Osteocyte (in vitro differentiated cells): Measurements from ENCODE around the gene SNRPA. TPM values are rescaled to one million over a fixed set of nuclear protein-coding genes. Genes with fewer than 3 reads are reported as not detected.

Experiments used
- DNase-seq: peaks from one replicate; pipeline ENCODE4 v3.0.0; 2021; ENCODE audit warnings: mixed read lengths; ENCODE audit not compliant: unreplicated experiment; ENCODE audit errors: extremely low spot score
- H3K27ac Mint-ChIP-seq: one replicate; pipeline ENCODE4 v1.8.0; 2021; ENCODE audit warnings: mild to moderate bottlenecking, mixed read lengths; ENCODE audit not compliant: unreplicated experiment
- H3K27me3 Mint-ChIP-seq: one replicate; pipeline ENCODE4 v1.8.0; 2021; ENCODE audit warnings: mixed read lengths; ENCODE audit not compliant: unreplicated experiment
- H3K36me3 Mint-ChIP-seq: one replicate; pipeline ENCODE4 v1.8.0; 2021; ENCODE audit warnings: mixed read lengths; ENCODE audit not compliant: unreplicated experiment
- H3K4me1 Mint-ChIP-seq: one replicate; pipeline ENCODE4 v1.8.0; 2021; ENCODE audit warnings: mixed read lengths; ENCODE audit not compliant: unreplicated experiment
- H3K4me3 Mint-ChIP-seq: one replicate; pipeline ENCODE4 v1.8.0; 2021; ENCODE audit warnings: mild to moderate bottlenecking, moderate library complexity, mixed read lengths; ENCODE audit not compliant: unreplicated experiment
- H3K9me3 Mint-ChIP-seq: one replicate; pipeline ENCODE4 v1.8.0; 2021; ENCODE audit warnings: mixed read lengths; ENCODE audit not compliant: unreplicated experiment
- total RNA-seq: library from RNA; stranded (reverse); gene quantifications from 2 replicates; pipeline ENCODE4 v1.2.1, GENCODE V29; 2021
- TF ChIP-seq, protein P1 (sequence below): fragments of 200-600 bp; sonication (generic); IDR thresholded peaks from 2 replicates; pipeline ENCODE4 v1.5.0; 2021; ENCODE audit warnings: antibody characterized with exemption, mild to moderate bottlenecking, moderate library complexity

SNRPA gene
- total RNA-seq, 1 donor from 2014 or later = 53.2 TPM

DNA sequence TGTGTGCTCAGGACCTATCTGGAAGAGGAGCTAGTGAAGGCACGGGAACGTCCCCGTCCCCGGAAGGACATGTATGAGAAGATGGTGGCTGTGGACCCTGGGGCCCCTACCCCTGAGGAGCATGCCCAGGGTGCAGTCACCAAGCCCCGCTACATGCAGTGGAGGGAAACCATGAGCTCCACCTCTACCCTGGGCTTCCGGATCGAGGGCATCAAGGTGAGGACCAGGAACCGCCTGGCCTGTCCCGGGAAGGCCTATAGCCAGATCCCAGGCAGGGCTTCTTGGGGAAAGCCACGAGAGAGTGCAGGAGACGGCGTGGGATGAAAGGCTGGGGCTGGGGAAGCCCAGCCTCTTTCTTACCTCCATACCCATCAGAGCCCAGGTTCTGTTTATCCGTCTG is 17.9 kb upstream of the SNRPA start:
- H3K36me3 Mint-ChIP-seq = peaks cover 45% of the 10 kb centered on the region
- no peaks in the 10 kb centered on the region for H3K9me3 Mint-ChIP-seq
- no peak overlapping the region for H3K4me3 Mint-ChIP-seq
- DNase-seq = no peak
- H3K27ac Mint-ChIP-seq = no peak overlapping the region
- H3K4me1 Mint-ChIP-seq = no peaks in the 10 kb centered on the region
- no peaks in the 10 kb centered on the region for H3K27me3 Mint-ChIP-seq
- TF ChIP-seq, protein P1, sequence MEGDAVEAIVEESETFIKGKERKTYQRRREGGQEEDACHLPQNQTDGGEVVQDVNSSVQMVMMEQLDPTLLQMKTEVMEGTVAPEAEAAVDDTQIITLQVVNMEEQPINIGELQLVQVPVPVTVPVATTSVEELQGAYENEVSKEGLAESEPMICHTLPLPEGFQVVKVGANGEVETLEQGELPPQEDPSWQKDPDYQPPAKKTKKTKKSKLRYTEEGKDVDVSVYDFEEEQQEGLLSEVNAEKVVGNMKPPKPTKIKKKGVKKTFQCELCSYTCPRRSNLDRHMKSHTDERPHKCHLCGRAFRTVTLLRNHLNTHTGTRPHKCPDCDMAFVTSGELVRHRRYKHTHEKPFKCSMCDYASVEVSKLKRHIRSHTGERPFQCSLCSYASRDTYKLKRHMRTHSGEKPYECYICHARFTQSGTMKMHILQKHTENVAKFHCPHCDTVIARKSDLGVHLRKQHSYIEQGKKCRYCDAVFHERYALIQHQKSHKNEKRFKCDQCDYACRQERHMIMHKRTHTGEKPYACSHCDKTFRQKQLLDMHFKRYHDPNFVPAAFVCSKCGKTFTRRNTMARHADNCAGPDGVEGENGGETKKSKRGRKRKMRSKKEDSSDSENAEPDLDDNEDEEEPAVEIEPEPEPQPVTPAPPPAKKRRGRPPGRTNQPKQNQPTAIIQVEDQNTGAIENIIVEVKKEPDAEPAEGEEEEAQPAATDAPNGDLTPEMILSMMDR = no peak

DNA sequence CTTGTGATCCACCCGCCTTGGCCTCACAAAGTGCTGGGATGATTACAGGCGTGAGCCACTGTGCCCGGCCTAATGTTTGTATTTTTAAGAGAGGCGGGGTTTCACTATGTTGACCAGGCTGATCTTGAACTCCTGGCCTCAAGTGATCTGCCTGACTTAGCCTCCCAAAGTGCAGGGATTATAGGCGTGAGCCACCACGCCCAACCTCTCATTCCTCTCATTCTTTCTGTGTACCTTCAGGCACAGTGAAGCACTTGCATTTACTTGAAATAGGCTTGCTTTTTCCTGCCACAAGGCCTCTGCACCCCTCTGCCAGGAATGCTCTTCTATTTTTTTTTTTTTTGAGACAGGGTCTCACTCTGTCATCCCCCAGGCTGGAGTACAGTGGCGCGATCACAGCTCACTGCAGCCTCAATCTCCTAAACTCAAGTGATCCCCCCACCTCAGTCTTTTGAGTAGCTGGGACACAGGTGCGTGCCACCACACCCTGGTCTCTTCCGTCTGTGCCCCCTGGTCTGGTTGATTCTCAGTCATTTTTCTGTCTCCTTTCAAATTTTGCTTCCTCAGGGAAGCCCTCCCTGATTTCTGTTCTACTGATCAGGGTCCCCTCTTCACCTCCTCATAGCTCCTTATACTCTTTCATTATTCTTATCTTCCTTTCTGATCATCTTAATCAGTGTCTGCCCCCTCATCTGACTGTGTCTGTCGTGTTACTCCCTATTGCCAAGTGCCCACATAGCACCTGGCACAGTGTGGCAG is 15.8 kb upstream of the SNRPA start:
- H3K27ac Mint-ChIP-seq = no peak overlapping the region
- no peaks in the 10 kb centered on the region for H3K9me3 Mint-ChIP-seq
- no peak for DNase-seq
- no peaks in the 10 kb centered on the region for H3K4me1 Mint-ChIP-seq
- TF ChIP-seq, protein P1 = no peak
- H3K4me3 Mint-ChIP-seq = no peak overlapping the region
- H3K36me3 Mint-ChIP-seq = peaks cover 47% of the 10 kb centered on the region
- no peaks in the 10 kb centered on the region for H3K27me3 Mint-ChIP-seq

DNA sequence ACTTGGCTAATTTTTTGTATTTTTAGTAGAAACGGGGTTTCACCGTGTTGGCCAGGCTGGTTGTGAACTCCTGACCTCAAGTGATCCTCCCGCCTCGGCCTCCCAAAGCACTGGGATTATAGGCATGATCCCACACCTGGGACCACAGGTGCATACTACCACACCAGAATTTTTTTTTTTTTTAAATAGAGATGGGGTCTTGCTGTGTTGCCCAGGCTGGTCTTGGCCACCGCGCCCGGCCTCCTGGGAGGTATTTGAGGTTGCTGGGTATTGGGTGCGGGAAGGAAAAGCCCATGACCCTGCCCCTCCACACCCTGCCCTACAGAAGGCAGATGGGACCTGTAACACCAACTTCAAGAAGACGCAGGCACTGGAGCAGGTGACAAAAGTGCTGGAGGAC is 14.3 kb upstream of the SNRPA start:
- no peak overlapping the region for H3K4me3 Mint-ChIP-seq
- no peak overlapping the region for H3K27ac Mint-ChIP-seq
- no peaks in the 10 kb centered on the region for H3K27me3 Mint-ChIP-seq
- H3K4me1 Mint-ChIP-seq = no peaks in the 10 kb centered on the region
- DNase-seq = no peak
- H3K9me3 Mint-ChIP-seq = no peaks in the 10 kb centered on the region
- H3K36me3 Mint-ChIP-seq = peaks cover 37% of the 10 kb centered on the region
- TF ChIP-seq, protein P1 = no peak

DNA sequence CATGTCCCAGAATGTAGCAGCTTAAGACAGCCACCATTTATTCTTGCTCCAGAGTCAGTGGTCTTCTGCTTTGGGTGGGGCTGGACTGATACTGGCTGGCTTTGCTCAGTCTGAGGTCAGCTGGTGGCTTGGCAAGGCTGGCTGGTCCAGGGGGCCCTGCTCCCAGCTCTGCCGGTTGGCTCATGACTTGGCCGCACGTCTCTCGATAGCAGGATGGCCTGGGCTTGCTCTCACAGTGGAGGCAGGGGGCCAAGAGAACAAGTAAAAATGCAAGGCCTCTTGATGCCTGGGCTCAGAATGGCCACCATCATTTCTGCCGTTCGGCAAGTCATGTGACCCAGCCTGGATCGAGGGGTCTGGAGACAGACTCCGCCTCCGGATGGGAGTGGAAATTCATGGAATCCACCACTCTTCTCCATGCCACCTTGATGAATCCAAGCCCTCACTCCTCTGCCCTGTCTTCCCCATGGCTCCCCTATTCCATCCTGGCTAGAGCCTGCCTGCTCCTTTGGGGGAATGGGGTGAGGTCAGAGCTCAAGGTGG is 13.8 kb upstream of the SNRPA start:
- Mint-ChIP-seq H3K4me1 (no peaks in the 10 kb centered on the region), H3K36me3 (peaks cover 36% of the 10 kb centered on the region), H3K27me3 (no peaks in the 10 kb centered on the region), H3K27ac (no peak overlapping the region), H3K9me3 (no peaks in the 10 kb centered on the region), H3K4me3 (no peak overlapping the region)
- DNase-seq = no peak
- TF ChIP-seq, protein P1 = no peak

DNA sequence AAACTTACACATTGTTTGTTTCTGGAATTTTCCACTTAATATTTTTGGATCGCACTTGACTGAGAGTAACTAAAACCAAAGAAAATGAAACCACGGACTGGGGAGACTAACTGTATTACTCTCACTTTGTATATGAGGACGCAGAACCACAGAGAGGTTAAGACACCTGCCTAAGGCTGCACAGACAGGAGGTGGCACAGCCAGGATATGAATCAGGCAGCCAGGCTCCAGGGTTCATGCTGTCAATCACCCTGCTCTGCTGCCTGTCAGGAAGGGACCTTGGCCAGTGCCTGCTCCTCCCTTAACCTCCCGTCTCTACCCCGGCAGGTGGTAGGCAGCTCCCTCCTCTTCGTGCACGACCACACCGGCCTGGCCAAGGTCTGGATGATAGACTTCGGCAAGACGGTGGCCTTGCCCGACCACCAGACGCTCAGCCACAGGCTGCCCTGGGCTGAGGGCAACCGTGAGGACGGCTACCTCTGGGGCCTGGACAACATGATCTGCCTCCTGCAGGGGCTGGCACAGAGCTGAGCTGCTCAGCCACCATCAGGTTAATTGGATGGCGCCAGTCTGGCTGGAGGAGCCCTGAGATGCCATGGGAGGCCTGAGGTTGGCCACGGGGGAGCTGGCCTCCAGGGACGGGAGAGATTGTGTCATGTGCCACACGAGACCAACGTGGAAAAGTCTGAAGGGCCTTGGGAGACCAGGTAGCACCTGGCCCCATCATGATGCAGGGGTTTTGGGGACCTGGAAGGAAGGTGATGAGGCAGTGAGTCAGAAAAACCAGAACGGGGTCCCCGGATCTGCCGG is 11.8 kb upstream of the SNRPA start:
- Mint-ChIP-seq H3K4me1 (peaks cover 4% of the 10 kb centered on the region), H3K27ac (no peak overlapping the region), H3K9me3 (no peaks in the 10 kb centered on the region), H3K4me3 (no peak overlapping the region), H3K36me3 (peaks cover 21% of the 10 kb centered on the region), H3K27me3 (no peaks in the 10 kb centered on the region)
- DNase-seq = no peak
- TF ChIP-seq, protein P1 = no peak
